Mucosa of rectum (tissue), 2 donors: ENCODE measurements around the gene FOXJ3.
A peak's percentile ranks its signal among the peaks of the same experiment; 100 is the strongest.

Experiments
- H3K27ac ChIP-seq, 2 donors: one replicate each; pipeline ENCODE4 v1.7.0; 2013; ENCODE audit warnings: inconsistent platforms in 2 of 2, low read depth in 2 of 2, low read length in 2 of 2
- H3K27me3 ChIP-seq, 2 donors: one replicate each; pipeline ENCODE4 v1.7.0; 2013; ENCODE audit warnings: low read length in 2 of 2; ENCODE audit not compliant: control insufficient read depth in 2 of 2, insufficient read depth in 2 of 2
- H3K36me3 ChIP-seq, 2 donors: one replicate each; pipeline ENCODE4 v1.7.0; 2013; ENCODE audit warnings: low read length in 2 of 2; ENCODE audit not compliant: control insufficient read depth in 2 of 2, insufficient read depth in 2 of 2
- H3K4me1 ChIP-seq, 2 donors: one replicate each; pipeline ENCODE4 v1.7.0; 2013; ENCODE audit warnings: low read length in 2 of 2, mild to moderate bottlenecking in 1 of 2; ENCODE audit not compliant: control insufficient read depth in 2 of 2, insufficient read depth in 2 of 2
- H3K4me3 ChIP-seq, 2 donors: one replicate each; pipeline ENCODE4 v1.7.0; 2013; ENCODE audit warnings: low read length in 2 of 2
- H3K9ac ChIP-seq, 2 donors: one replicate each; pipeline ENCODE4 v1.7.0; 2013; ENCODE audit warnings: low read length in 2 of 2, low read depth in 1 of 2, mild to moderate bottlenecking in 1 of 2
- H3K9me3 ChIP-seq, 2 donors: one replicate each; pipeline ENCODE4 v1.7.0; 2013; ENCODE audit warnings: low read length in 2 of 2; ENCODE audit not compliant: control insufficient read depth in 2 of 2
- donor health status: healthy.
- donor health status: Normal muscosa, but diverticular disease.

FOXJ3 gene

DNA sequence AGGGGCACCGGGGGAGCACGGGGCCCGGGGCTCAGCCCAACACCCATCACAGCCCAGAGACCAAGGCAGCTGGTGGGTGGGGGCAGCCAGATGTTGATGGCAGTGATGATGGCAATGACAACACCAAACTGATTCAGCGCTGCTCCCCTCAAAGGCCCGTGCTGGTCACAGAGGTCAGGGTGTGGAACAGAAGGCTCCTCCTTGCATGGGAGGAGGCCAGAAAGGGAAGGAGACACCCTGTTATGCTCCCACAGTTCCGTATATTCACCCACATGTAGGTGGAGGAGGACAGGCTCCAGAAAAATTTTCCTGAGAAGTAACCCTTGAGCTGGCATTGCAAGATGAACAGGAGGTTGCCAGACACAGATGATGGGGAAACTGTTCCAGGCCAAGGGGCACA, 181.4 kb downstream of the FOXJ3 start:
- Histone ChIP-seq H3K27ac (peak overlapping the region; percentile 69 to 84), H3K4me3 (peak overlapping the region; percentile 29 to 37), H3K4me1 (peaks cover 16 to 32% of the 10 kb centered on the region in 2 donors), H3K9ac (peak overlapping the region in 1 of 2 donors; percentile 22), H3K27me3 (peaks cover 0 to 2% of the 10 kb centered on the region in 2 donors), H3K36me3 (no peaks in the 10 kb centered on the region), H3K9me3 (no peaks in the 10 kb centered on the region)

DNA sequence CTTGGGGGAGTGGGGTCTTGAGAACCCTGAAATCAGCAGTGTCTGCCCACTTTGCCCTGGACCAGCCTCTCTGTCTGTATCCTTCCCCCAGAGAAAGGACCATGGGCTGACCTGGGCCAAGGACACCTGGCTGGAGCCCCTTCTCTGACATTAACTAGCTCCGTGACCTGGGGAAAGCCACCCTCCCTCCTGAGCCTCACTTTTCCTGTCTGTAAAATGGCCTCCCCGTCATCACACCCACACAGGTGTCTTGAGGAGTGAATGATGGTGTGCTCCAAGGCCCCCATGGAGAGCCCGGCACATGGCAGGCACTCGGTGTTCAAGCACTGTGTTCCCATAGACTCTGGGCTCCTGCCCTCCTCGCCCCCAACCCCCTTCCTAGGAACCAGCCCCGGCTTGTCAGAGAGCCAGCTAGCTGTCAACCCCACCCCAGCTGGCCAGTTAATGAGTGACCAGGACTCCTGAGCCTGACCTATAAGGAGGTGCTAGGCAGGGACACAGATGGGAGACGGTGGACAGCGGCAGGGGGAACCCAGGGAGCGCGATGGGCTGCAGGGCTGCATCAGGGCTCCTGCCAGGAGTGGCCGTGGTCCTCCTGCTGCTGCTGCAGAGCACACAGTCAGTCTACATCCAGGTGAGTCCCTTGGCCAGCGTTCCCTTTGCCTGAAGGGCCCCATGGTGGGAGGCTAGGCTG, 182.0 kb downstream of the FOXJ3 start, which contains the start of gene GUCA2B:
GUCA2B (plus strand) TSS at position 504 of the 694 bp plus-strand sequence; CDS start at position 545, 41 bp downstream.
- H3K4me1 ChIP-seq = peaks cover 16 to 32% of the 10 kb centered on the region in 2 donors
- peak within 1 kb of the TSS; percentile 69 to 84 for H3K27ac ChIP-seq
- peaks cover 0 to 2% of the 10 kb centered on the region in 2 donors for H3K27me3 ChIP-seq
- peak within 1 kb of the TSS; percentile 29 to 37 for H3K4me3 ChIP-seq
- H3K9ac ChIP-seq = peak within 1 kb of the TSS in 1 of 2 donors; percentile 22
- H3K36me3 ChIP-seq = no peaks in the 10 kb centered on the region
- H3K9me3 ChIP-seq = no peaks in the 10 kb centered on the region

DNA sequence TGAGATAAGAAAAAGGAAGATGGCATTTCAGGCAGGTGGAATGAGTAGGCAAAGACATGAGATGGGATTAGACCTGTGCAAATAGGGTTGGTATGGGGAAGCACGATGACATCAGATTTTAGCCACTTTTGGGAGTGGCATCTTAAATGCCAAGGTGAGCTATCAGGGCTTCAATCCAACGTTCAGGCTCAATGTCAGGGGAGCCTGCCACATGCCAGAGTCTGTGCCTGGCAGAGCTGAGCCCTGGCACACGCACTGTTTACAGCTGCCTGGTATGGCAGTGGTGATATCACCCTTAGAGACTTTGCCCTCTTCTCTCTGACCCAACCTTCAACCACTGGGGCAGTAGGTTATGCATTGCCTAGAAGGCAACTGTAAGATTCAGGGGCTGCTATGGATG, 182.9 kb downstream of the FOXJ3 start:
- Histone ChIP-seq H3K9ac (no peak overlapping the region), H3K27me3 (peaks cover 0 to 2% of the 10 kb centered on the region in 2 donors), H3K9me3 (no peaks in the 10 kb centered on the region), H3K4me3 (no peak overlapping the region), H3K27ac (peak overlapping the region; percentile 69 to 84), H3K4me1 (peaks cover 16 to 34% of the 10 kb centered on the region in 2 donors), H3K36me3 (no peaks in the 10 kb centered on the region)

DNA sequence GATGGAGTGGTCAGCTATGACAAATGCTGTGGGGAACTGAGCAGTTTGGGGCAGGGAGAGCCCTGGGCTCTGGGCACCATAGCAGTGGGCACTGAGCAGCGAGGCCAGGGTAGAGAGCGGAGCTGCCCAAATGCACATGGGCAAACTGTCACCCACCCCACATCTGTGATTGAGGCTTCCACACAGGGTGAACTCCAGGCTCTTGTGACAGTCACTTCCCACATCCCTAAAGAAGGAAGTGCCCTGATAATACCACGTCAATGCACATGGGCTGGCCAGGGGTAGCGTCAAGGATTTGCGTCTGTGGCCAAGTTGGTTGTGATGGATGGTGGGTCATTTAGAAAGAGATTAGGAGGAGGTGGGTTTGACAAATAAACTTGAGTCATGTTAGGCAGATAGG, 184.4 kb downstream of the FOXJ3 start:
- peaks cover 0 to 9% of the 10 kb centered on the region in 2 donors for H3K27me3 ChIP-seq
- no peaks in the 10 kb centered on the region for H3K36me3 ChIP-seq
- H3K9ac ChIP-seq = no peak overlapping the region
- H3K4me3 ChIP-seq = no peak overlapping the region
- peaks cover 16 to 34% of the 10 kb centered on the region in 2 donors for H3K4me1 ChIP-seq
- H3K9me3 ChIP-seq = no peaks in the 10 kb centered on the region
- H3K27ac ChIP-seq = no peak overlapping the region

- Histone ChIP-seq H3K4me1 (peaks cover 8 to 19% of the 10 kb centered on the region in 2 donors), H3K4me3 (no peak overlapping the region), H3K9me3 (no peaks in the 10 kb centered on the region), H3K27me3 (peaks cover 12% of the 10 kb centered on the region in 2 donors), H3K36me3 (no peaks in the 10 kb centered on the region), H3K27ac (no peak overlapping the region), H3K9ac (no peak overlapping the region)
These were observed 186.9 kb downstream of the FOXJ3 start for GRCh38 chr1:42148166-42148565.

DNA sequence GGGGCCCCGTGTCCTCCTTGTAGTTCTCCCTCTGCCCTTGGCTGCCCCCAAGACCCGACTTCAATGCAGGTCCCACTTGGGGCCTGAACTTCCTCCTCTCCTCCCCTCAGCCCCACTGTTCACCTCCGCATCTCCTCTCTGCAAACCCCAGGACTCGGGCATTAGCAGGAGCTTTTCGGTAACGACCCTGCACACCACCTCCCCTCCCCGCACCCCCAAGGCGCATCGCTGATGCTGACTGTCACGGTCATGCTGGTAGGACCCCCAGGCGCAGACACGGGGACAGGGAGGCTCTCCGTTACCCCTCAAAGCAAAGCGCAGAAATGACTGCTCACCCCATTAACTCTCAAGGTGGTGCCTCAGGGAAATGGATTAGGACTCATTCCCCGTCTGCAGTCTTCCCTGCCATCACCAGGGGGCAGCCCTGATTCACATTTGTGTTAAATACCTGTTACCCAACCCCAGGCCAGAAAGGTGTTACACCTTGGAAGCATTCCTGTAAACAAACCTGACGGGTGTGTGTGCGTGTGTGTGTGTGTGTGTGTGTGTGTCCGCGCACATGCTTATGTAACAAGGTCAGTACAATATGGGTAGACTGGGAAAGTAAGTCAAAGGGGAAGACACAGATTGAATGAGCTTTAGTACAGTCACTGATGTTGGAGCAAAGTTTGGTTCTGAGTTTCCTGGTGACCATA, 188.3 kb downstream of the FOXJ3 start:
- Histone ChIP-seq H3K27me3 (peaks cover 12 to 15% of the 10 kb centered on the region in 2 donors), H3K27ac (no peak overlapping the region), H3K36me3 (no peaks in the 10 kb centered on the region), H3K4me3 (no peak overlapping the region), H3K9me3 (no peaks in the 10 kb centered on the region), H3K4me1 (peaks cover 4 to 6% of the 10 kb centered on the region in 2 donors), H3K9ac (no peak overlapping the region)

DNA sequence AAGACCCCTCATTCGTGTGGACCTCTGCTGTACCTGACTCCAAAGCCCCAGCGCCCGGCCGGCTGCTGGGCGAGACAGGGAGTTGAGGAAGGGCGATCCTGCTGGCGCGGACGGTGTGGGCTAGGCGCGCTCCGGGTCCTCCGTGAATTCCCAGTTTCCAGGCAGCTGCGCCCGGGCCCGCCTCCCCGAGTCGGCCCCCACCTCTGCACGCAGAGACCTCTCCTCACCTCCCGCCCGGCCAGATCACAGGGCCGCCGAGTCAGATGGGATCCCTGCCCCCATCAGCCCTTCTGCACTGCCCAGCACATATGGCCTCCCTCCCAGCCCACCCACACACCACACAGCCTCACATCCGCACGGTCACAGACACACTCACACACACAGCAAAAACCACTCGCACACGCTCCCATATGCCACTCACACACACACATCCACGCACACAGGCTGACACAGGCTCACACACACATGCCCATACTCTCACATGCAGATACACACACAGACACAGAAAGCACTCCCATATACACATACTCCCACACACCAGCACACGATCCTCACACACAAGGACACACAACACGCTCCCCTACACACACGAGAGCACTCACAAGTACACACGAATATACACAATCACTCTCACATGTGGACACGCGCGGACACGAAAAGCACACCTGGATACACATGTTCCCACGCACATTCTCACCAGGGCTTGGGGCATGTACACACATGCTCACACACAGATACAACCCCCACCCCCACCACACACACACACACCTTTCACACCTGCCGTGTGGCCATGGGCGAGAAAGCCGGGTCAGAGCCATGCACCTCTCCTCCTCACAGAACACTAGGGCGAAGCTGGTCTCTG, 189.0 kb downstream of the FOXJ3 start:
- Histone ChIP-seq H3K4me3 (no peak overlapping the region), H3K9me3 (no peaks in the 10 kb centered on the region), H3K27me3 (peaks cover 12 to 15% of the 10 kb centered on the region in 2 donors), H3K9ac (no peak overlapping the region), H3K4me1 (peaks cover under 1 to 2% of the 10 kb centered on the region in 2 donors), H3K36me3 (no peaks in the 10 kb centered on the region), H3K27ac (no peak overlapping the region)

- no peak overlapping the region for H3K4me3 ChIP-seq
- H3K9me3 ChIP-seq = no peaks in the 10 kb centered on the region
- H3K9ac ChIP-seq = no peak overlapping the region
- peaks cover 12 to 15% of the 10 kb centered on the region in 2 donors for H3K27me3 ChIP-seq
- peaks cover 0 to 2% of the 10 kb centered on the region in 2 donors for H3K4me1 ChIP-seq
- no peak overlapping the region for H3K27ac ChIP-seq
- no peaks in the 10 kb centered on the region for H3K36me3 ChIP-seq
These were observed 189.7 kb downstream of the FOXJ3 start for GRCh38 chr1:42145389-42145716.

DNA sequence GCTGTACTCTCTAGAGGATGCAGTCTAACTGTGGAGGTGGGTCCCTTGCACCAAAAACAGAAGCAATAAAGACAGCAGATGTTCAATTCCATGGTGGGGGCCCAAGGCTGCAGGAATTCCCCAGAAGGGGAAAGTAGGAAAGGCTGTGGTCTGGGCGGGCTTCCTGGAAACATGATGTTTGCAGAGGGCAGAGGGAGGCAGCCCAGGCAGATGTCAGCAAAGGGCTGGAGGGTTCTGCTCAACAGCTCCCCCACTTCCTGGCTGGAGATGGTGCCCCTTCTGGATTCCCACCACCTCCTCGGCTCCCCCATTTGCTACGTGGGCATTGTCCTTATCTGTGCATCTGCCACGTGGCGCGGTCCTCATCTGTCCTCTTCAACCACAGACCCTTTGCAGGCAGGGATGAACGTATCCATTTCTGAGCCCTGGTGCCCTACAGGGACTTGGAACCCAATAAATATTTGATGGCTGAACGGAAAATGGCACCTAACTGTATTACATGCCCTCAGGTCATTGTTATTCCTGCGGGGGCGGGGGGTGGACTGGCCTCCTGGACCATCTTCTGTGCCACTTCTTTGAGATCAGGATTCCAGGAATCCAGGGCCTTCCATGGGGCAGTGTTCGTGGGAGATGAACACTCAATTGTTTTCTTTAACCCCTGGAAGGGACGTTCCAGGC, 190.2 kb downstream of the FOXJ3 start:
- no peaks in the 10 kb centered on the region for H3K36me3 ChIP-seq
- H3K9ac ChIP-seq = no peak overlapping the region
- H3K4me1 ChIP-seq = peaks cover 0 to 2% of the 10 kb centered on the region in 2 donors
- peaks cover 12 to 15% of the 10 kb centered on the region in 2 donors for H3K27me3 ChIP-seq
- H3K4me3 ChIP-seq = no peak overlapping the region
- H3K9me3 ChIP-seq = no peaks in the 10 kb centered on the region
- H3K27ac ChIP-seq = no peak overlapping the region
